Stimulated activated memory B cell treated with anti-CD40 and anti-IgM and Interleukin-4, amounts not matched to agents 10 μg/mL and 1 μg/mL and 100 μg/mL, for 72 hours (primary cell): Measurements from ENCODE around the gene SNRPA1.
"Not testable (repeated sequence)": the region's sequence is repeated elsewhere in the genome, so short reads cannot be mapped to it uniquely, and the experiment has no call there.

Experiments used
- ATAC-seq: fragments of 150-1000 bp; cut with Tn5 transposase; 2 replicates; pipeline ENCODE4 v1.10.0; 2021
- H3K27ac Mint-ChIP-seq: one replicate; pipeline ENCODE4 v1.8.0; 2022; ENCODE audit warnings: mild to moderate bottlenecking, mixed read lengths
- H3K27me3 Mint-ChIP-seq: one replicate; pipeline ENCODE4 v1.8.0; 2022; ENCODE audit warnings: mixed read lengths
- H3K36me3 Mint-ChIP-seq: one replicate; pipeline ENCODE4 v1.8.0; 2022; ENCODE audit warnings: mixed read lengths
- H3K4me1 Mint-ChIP-seq: one replicate; pipeline ENCODE4 v1.8.0; 2022; ENCODE audit warnings: mixed read lengths
- H3K4me3 Mint-ChIP-seq: one replicate; pipeline ENCODE4 v1.8.0; 2022; ENCODE audit warnings: mild to moderate bottlenecking, moderate library complexity, mixed read lengths
- H3K9me3 Mint-ChIP-seq: one replicate; pipeline ENCODE4 v1.8.0; 2022; ENCODE audit warnings: mixed read lengths

Gene SNRPA1

GRCh38 chr15:101309436-101310160 lies 14.6 kb upstream of the SNRPA1 start:
- Mint-ChIP-seq H3K27ac (no peak overlapping the region), H3K27me3 (peaks cover 46% of the 10 kb centered on the region), H3K36me3 (no peaks in the 10 kb centered on the region), H3K4me1 (no peaks in the 10 kb centered on the region), H3K9me3 (no peaks in the 10 kb centered on the region), H3K4me3 (no peak overlapping the region)
- ATAC-seq: no peak

GRCh38 chr15:101308604-101309435 lies 13.8 kb upstream of the SNRPA1 start:
- H3K4me3 Mint-ChIP-seq: no peak overlapping the region
- no peaks in the 10 kb centered on the region for H3K4me1 Mint-ChIP-seq
- H3K9me3 Mint-ChIP-seq: no peaks in the 10 kb centered on the region
- no peak for ATAC-seq
- H3K27me3 Mint-ChIP-seq: peaks cover 50% of the 10 kb centered on the region
- H3K36me3 Mint-ChIP-seq: no peaks in the 10 kb centered on the region
- no peak overlapping the region for H3K27ac Mint-ChIP-seq

GRCh38 chr15:101307897-101308603 lies 13.0 kb upstream of the SNRPA1 start:
- no peaks in the 10 kb centered on the region for H3K4me1 Mint-ChIP-seq
- H3K27ac Mint-ChIP-seq: no peak overlapping the region
- H3K4me3 Mint-ChIP-seq: no peak overlapping the region
- ATAC-seq: no peak
- H3K36me3 Mint-ChIP-seq: no peaks in the 10 kb centered on the region
- no peaks in the 10 kb centered on the region for H3K9me3 Mint-ChIP-seq
- H3K27me3 Mint-ChIP-seq: peaks cover 50% of the 10 kb centered on the region

GRCh38 chr15:101307048-101307896 lies 12.2 kb upstream of the SNRPA1 start:
- no peaks in the 10 kb centered on the region for H3K36me3 Mint-ChIP-seq
- H3K9me3 Mint-ChIP-seq: no peaks in the 10 kb centered on the region
- no peaks in the 10 kb centered on the region for H3K4me1 Mint-ChIP-seq
- H3K27ac Mint-ChIP-seq: no peak overlapping the region
- H3K27me3 Mint-ChIP-seq: peaks cover 46% of the 10 kb centered on the region
- H3K4me3 Mint-ChIP-seq: no peak overlapping the region
- no peak for ATAC-seq

- H3K36me3 Mint-ChIP-seq: no peaks in the 10 kb centered on the region
- ATAC-seq: no peak
- H3K4me1 Mint-ChIP-seq: no peaks in the 10 kb centered on the region
- H3K9me3 Mint-ChIP-seq: no peaks in the 10 kb centered on the region
- H3K4me3 Mint-ChIP-seq: no peak overlapping the region
- peaks cover 39% of the 10 kb centered on the region for H3K27me3 Mint-ChIP-seq
- H3K27ac Mint-ChIP-seq: no peak overlapping the region
Measured at GRCh38 chr15:101306341-101307047, 11.4 kb upstream of the SNRPA1 start.

- no peak for ATAC-seq
- no peak overlapping the region for H3K27ac Mint-ChIP-seq
- H3K27me3 Mint-ChIP-seq: peaks cover 32% of the 10 kb centered on the region
Measured at GRCh38 chr15:101305820-101306255, 10.8 kb upstream of the SNRPA1 start.

GRCh38 chr15:101303408-101303807 lies 8.4 kb upstream of the SNRPA1 start:
- no peak overlapping the region for H3K27ac Mint-ChIP-seq
- H3K4me1 Mint-ChIP-seq: no peaks in the 10 kb centered on the region
- H3K9me3 Mint-ChIP-seq: no peaks in the 10 kb centered on the region
- no peaks in the 10 kb centered on the region for H3K36me3 Mint-ChIP-seq
- no peak for ATAC-seq
- H3K4me3 Mint-ChIP-seq: no peak overlapping the region
- H3K27me3 Mint-ChIP-seq: peaks cover 24% of the 10 kb centered on the region

More at GRCh38 chr15:101305820-101306255, 10.8 kb upstream of the SNRPA1 start:
- Mint-ChIP-seq H3K9me3 (no peaks in the 10 kb centered on the region), H3K4me3 (no peak overlapping the region), H3K36me3 (no peaks in the 10 kb centered on the region), H3K4me1 (no peaks in the 10 kb centered on the region)

- ATAC-seq: no peak
- H3K27ac Mint-ChIP-seq: no peak overlapping the region
Measured at GRCh38 chr15:101296418-101297405, 1.7 kb upstream of the SNRPA1 start.

GRCh38 chr15:101295607-101296161 lies 636 bp upstream of the SNRPA1 start:
- Mint-ChIP-seq H3K36me3 (peaks cover 4% of the 10 kb centered on the region), H3K27ac (peak overlapping the region; percentile 90), H3K4me3 (peak overlapping the region; percentile 92), H3K27me3 (no peaks in the 10 kb centered on the region), H3K9me3 (no peaks in the 10 kb centered on the region), H3K4me1 (peaks cover 19% of the 10 kb centered on the region)
- ATAC-seq: peak; percentile 70

More at GRCh38 chr15:101296418-101297405, 1.7 kb upstream of the SNRPA1 start:
- peaks cover 4% of the 10 kb centered on the region for H3K36me3 Mint-ChIP-seq
- H3K9me3 Mint-ChIP-seq: no peaks in the 10 kb centered on the region
- H3K4me3 Mint-ChIP-seq: peak overlapping the region; percentile 92
- no peaks in the 10 kb centered on the region for H3K27me3 Mint-ChIP-seq
- peaks cover 19% of the 10 kb centered on the region for H3K4me1 Mint-ChIP-seq

GRCh38 chr15:101293122-101293521 lies 1.9 kb downstream of the SNRPA1 start:
- H3K36me3 Mint-ChIP-seq: peaks cover 19% of the 10 kb centered on the region
- peak overlapping the region; percentile 90 for H3K27ac Mint-ChIP-seq
- H3K4me1 Mint-ChIP-seq: peaks cover 39% of the 10 kb centered on the region
- no peak for ATAC-seq
- no peaks in the 10 kb centered on the region for H3K27me3 Mint-ChIP-seq
- H3K4me3 Mint-ChIP-seq: peak overlapping the region; percentile 92
- no peaks in the 10 kb centered on the region for H3K9me3 Mint-ChIP-seq

GRCh38 chr15:101288905-101289513 lies 6.0 kb downstream of the SNRPA1 start:
- peak overlapping the region; percentile 10 for H3K27ac Mint-ChIP-seq
- peaks cover 33% of the 10 kb centered on the region for H3K4me1 Mint-ChIP-seq
- ATAC-seq: no peak
- no peak overlapping the region for H3K4me3 Mint-ChIP-seq
- H3K9me3 Mint-ChIP-seq: no peaks in the 10 kb centered on the region
- H3K36me3 Mint-ChIP-seq: peaks cover 25% of the 10 kb centered on the region
- no peaks in the 10 kb centered on the region for H3K27me3 Mint-ChIP-seq

GRCh38 chr15:101287342-101287741 lies 7.7 kb downstream of the SNRPA1 start:
- H3K9me3 Mint-ChIP-seq, H3K27me3 Mint-ChIP-seq, H3K4me3 Mint-ChIP-seq, H3K27ac Mint-ChIP-seq, ATAC-seq: not testable (repeated sequence)
- Mint-ChIP-seq H3K36me3 (peaks cover 31% of the 10 kb centered on the region), H3K4me1 (peaks cover 20% of the 10 kb centered on the region)
